Measurements from ENCODE around the gene PSMA3. TPM values are rescaled to one million over a fixed set of nuclear protein-coding genes. Genes with fewer than 3 reads are reported as not detected.

Gene PSMA3
- total RNA-seq, 1 experiment from 2014 or later, result 203 TPM

- H3K9me3 Mint-ChIP-seq (ENCODE audit: unreplicated experiment), result no peaks in the 10 kb centered on the region
- peaks cover 34% of the 10 kb centered on the region for H3K36me3 Mint-ChIP-seq (ENCODE audit: insufficient read depth, unreplicated experiment)
- BruUV-seq (replicated peaks), result no TSS peak
- peak within 1 kb of the TSS; percentile 85 for H3K27ac Mint-ChIP-seq (ENCODE audit: low read depth, unreplicated experiment)
- POLR2A ChIA-PET, result interaction anchor here (0.6 to 2.4 kb wide), 25 partner anchors 11 to 931 kb away, joined by 3 to 19 read pairs (median 4); partner anchors contain the start of genes ARID4A, ARMH4, NAA30 and PSMA3
- intact Hi-C loops (cut with micrococcal nuclease), result loop anchor here (1.0 kb wide), 1 partner anchor 92 kb away; no protein-coding TSS in a partner anchor
- peak; percentile 88 for DNase-seq (ENCODE audit: unreplicated experiment)
- H3K4me3 Mint-ChIP-seq (ENCODE audit: unreplicated experiment), result peak within 1 kb of the TSS; percentile 98
- peaks cover 16% of the 10 kb centered on the region for H3K4me1 Mint-ChIP-seq (ENCODE audit: insufficient read depth, unreplicated experiment)
- TF ChIP-seq CTCF (IDR thresholded peaks at IDR 0.05; ENCODE audit: unreplicated experiment), result no peak
- CTCF ChIA-PET, result interaction anchor here (0.6 to 2.2 kb wide), 3 partner anchors 33 to 104 kb away, joined by 3 to 11 read pairs (median 4); no protein-coding TSS in a partner anchor
- H3K27me3 Mint-ChIP-seq (ENCODE audit: insufficient read depth, unreplicated experiment), result peaks cover 20% of the 10 kb centered on the region
Observed at GRCh38 chr14:58199726-58200479, 44.7 kb upstream of the PSMA3 start, which contains the start of gene ACTR10. TSS of gene ACTR10 (plus strand) at chr14:58200149. CDS start at chr14:58200218, 69 bp downstream.

GRCh38 chr14:58200480-58200841 is 44.2 kb upstream of the PSMA3 start:
- BruUV-seq (replicated peaks), result no TSS peak
- TF ChIP-seq CTCF (IDR thresholded peaks at IDR 0.05; ENCODE audit: unreplicated experiment), result no peak
- H3K36me3 Mint-ChIP-seq (ENCODE audit: insufficient read depth, unreplicated experiment), result peaks cover 38% of the 10 kb centered on the region
- intact Hi-C loops (cut with micrococcal nuclease), result loop anchor here (1.0 kb wide), 1 partner anchor 92 kb away; no protein-coding TSS in a partner anchor
- H3K27me3 Mint-ChIP-seq (ENCODE audit: insufficient read depth, unreplicated experiment), result peaks cover 17% of the 10 kb centered on the region
- peaks cover 16% of the 10 kb centered on the region for H3K4me1 Mint-ChIP-seq (ENCODE audit: insufficient read depth, unreplicated experiment)
- H3K9me3 Mint-ChIP-seq (ENCODE audit: unreplicated experiment), result no peaks in the 10 kb centered on the region
- peak overlapping the region; percentile 98 for H3K4me3 Mint-ChIP-seq (ENCODE audit: unreplicated experiment)
- ChIA-PET CTCF (interaction anchor here (0.6 to 2.2 kb wide), 3 partner anchors 32 to 105 kb away, joined by 3 to 11 read pairs (median 4); no protein-coding TSS in a partner anchor), POLR2A (interaction anchor here (0.6 to 2.4 kb wide), 17 partner anchors 10 to 496 kb away, joined by 3 to 19 read pairs (median 5); partner anchors contain the start of genes ARID4A and PSMA3)
- DNase-seq (ENCODE audit: unreplicated experiment), result peak; percentile 0
- peak overlapping the region; percentile 85 for H3K27ac Mint-ChIP-seq (ENCODE audit: low read depth, unreplicated experiment)

GRCh38 chr14:58200846-58201245 is 43.8 kb upstream of the PSMA3 start:
- peak overlapping the region; percentile 85 for H3K27ac Mint-ChIP-seq (ENCODE audit: low read depth, unreplicated experiment)
- no peak for TF ChIP-seq CTCF (IDR thresholded peaks at IDR 0.05; ENCODE audit: unreplicated experiment)
- peaks cover 16% of the 10 kb centered on the region for H3K4me1 Mint-ChIP-seq (ENCODE audit: insufficient read depth, unreplicated experiment)
- peaks cover 38% of the 10 kb centered on the region for H3K36me3 Mint-ChIP-seq (ENCODE audit: insufficient read depth, unreplicated experiment)
- intact Hi-C loops (cut with micrococcal nuclease), result loop anchor here (1.0 kb wide), 1 partner anchor 93 kb away; no protein-coding TSS in a partner anchor
- TSS peak; percentile 69 for BruUV-seq (replicated peaks)
- H3K9me3 Mint-ChIP-seq (ENCODE audit: unreplicated experiment), result no peaks in the 10 kb centered on the region
- CTCF ChIA-PET, result interaction anchor here (2.2 kb wide), 1 partner anchor 94 kb away, joined by 11 read pairs; no protein-coding TSS in a partner anchor
- no peak for DNase-seq (ENCODE audit: unreplicated experiment)
- H3K27me3 Mint-ChIP-seq (ENCODE audit: insufficient read depth, unreplicated experiment), result peaks cover 13% of the 10 kb centered on the region
- H3K4me3 Mint-ChIP-seq (ENCODE audit: unreplicated experiment), result peak overlapping the region; percentile 98
- POLR2A ChIA-PET, result interaction anchor here (0.8 to 2.4 kb wide), 8 partner anchors 10 to 497 kb away, joined by 3 to 19 read pairs (median 4); partner anchors contain the start of genes ARID4A and PSMA3

- POLR2A ChIA-PET, result interaction anchor here (0.7 kb wide), 1 partner anchor 45 kb away, joined by 3 read pairs; no protein-coding TSS in a partner anchor
- TF ChIP-seq CTCF (IDR thresholded peaks at IDR 0.05; ENCODE audit: unreplicated experiment), result no peak
Observed at GRCh38 chr14:58213176-58213575, 31.5 kb upstream of the PSMA3 start.

More at GRCh38 chr14:58213176-58213575, 31.5 kb upstream of the PSMA3 start:
- intact Hi-C loops (cut with micrococcal nuclease), result no loop called here
- H3K27ac Mint-ChIP-seq (ENCODE audit: low read depth, unreplicated experiment), result no peak overlapping the region
- H3K4me1 Mint-ChIP-seq (ENCODE audit: insufficient read depth, unreplicated experiment), result no peaks in the 10 kb centered on the region
- H3K9me3 Mint-ChIP-seq (ENCODE audit: unreplicated experiment), result no peaks in the 10 kb centered on the region
- no peaks in the 10 kb centered on the region for H3K27me3 Mint-ChIP-seq (ENCODE audit: insufficient read depth, unreplicated experiment)
- H3K36me3 Mint-ChIP-seq (ENCODE audit: insufficient read depth, unreplicated experiment), result peaks cover 71% of the 10 kb centered on the region
- CTCF ChIA-PET, result interaction anchor here (1.0 kb wide), 1 partner anchor 48 kb away, joined by 3 read pairs; no protein-coding TSS in a partner anchor
- no peak for DNase-seq (ENCODE audit: unreplicated experiment)
- no peak overlapping the region for H3K4me3 Mint-ChIP-seq (ENCODE audit: unreplicated experiment)
- no TSS peak for BruUV-seq (replicated peaks)
